NCI-H2171 (cell line): ENCODE measurements around the gene ASF1A.
A peak's percentile ranks its signal among the peaks of the same experiment; 100 is the strongest.
"Not testable (repeated sequence)": the region's sequence is repeated elsewhere in the genome, so short reads cannot be mapped to it uniquely, and the experiment has no call there.

ENCODE experiments used
- DNase-seq: peaks from one replicate; lab custom pipeline; 2025; lab: John Stamatoyannopoulos, UW

ASF1A gene

DNA sequence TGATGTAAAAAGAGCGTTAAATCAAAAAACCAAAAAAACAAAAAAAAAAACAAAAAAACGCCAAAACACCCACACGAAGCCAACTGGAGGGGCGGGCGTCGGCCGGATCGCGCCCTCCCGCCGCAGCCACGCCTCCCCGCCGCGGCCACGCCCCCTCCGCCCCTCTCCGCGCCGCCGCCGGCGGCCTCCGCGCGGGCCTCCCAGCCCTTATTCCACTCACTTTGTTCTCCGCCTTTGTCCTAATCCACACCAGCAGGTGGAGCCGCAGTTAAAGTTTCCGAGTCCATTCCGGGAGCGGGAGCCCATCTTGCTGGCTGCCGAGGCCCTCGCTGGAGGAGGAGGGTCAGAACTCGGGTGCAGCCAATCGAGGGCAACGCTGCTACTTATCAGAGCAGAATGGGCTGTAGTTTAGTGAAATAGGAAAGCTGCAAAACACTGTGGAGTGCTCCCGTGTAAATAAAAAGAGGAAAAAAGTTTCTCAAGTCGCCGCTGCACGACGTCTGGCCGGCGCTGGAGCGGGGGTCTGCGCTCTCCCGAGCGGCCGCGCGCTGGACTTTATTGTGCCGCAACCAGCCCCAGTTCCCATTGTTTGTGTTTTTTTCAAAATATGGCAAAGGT, at the start of gene ASF1A:
Gene ASF1A (plus strand): TSS at position 346 of the 618 bp plus-strand sequence. CDS start 262 bp downstream, at position 608.
- peak; percentile 97 for DNase-seq

DNA sequence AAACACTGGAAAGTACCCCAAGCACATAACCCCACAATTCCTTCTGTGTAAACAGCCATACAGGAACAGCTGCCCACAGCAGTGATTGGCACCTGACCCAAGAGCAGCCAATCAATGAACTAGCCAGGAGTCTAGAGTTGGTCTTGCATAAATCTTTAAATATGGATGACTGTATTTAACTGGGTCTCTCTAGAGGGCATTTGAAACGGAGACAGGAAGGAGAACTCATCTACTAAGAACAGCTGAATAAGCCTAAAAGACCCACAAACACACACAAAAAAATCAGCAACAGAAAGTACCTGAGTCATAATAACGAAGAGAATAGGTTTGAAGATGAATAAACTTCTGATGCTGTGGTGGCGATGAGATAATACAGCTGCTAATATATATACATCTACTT, 49.0 kb upstream of the ASF1A start:
- no peak for DNase-seq

DNA sequence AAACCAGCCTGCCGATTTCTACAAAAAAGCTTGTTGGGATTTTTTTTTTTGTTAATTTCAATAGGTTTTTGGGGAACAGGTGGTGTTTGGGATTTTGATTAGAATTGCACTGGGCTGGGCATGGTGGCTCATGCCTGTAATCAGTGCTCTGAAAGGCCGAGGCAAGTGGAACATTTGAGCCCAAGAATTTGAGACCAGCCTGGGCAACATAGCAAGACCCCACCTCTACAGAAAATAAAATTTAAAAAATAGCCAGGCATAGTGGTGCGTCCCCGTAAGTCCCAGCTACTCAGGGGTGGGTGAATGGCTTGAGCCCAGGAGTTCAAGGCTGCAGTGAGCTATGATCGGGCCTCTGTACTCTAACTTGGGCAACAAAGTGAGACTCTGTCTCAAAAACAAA, 40.5 kb upstream of the ASF1A start:
- DNase-seq, result no peak

DNA sequence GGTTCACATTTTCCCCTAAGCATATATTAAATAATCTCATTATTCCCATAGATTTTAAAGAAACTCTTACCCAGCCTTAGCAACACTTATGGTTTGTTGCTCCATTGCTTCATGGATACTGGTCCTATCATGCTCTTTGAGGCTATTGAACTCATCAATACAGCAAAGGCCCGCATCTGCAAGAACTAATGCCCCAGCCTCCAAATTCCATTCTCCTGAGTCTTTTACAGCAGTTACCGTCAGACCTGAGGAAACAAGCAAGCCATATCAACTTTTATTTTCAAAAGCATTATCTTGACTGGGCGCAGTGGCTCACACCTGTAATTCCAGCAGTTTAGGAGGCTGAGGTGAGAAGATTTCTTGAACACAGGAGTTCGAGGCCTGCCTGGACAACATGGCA, 37.7 kb upstream of the ASF1A start:
- no peak for DNase-seq

DNA sequence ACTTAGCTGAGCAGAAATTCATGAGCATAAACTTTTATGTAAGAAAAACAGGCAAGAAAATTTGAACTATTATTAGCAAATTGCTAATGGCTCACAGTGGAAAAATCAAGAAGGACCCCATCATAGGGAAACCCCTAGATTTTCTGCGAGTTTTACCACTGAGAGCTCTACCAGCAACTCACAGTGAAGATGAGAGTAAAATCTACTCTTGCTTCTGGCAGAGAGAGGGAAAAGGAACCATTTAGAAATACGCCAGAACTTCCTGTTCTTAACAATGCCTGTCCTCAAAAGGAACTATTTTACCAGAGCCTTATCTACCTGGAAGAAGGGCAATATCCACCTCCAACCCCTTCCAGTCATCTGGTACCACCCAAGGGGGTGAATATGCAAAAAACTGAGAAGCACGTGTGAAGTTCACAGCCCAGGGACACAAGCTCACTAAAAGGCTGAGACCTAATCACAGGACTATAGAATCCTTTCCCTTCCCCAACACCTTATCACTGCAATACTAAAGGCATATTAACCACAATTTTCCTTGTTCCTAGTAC, 34.4 kb upstream of the ASF1A start:
- DNase-seq, result no peak

DNA sequence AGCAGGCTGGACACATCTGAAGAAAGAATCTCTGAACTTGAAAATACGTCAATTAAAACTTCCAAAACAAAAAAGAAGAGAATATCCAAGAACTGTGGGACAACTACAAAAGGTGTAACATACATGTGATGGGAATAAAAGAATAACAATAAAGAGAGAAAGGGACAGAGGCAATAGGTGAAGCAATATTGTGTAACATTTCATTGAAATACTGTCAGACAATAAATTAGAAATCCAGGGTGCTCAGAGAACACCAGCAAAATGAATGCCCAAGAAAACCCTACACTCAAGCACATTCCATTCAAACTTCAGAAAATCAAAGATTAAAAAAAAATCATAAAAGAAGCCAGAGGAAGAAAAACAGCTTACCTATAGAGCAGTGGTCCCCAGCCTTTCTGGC, 33.6 kb upstream of the ASF1A start:
- DNase-seq, result no peak

DNA sequence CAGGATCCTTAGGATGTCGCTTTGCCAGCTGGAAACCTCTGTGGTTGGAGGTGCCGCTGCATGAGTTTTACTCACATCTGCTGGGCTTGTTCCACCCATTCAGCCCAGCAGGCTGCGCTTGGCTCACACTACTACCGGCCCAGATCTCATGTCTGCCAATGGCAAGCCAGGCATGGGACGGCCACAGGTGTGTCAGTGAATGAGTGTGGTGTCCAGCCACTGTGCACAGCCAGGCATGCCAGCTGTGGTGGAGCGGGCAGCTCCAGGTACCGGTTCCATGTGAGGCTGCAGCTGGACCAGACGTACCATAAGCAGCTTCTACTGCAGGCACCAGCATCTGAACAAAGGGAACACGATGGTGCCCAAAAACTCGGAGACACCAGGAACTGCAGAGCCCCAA, 33.1 kb upstream of the ASF1A start:
- DNase-seq, result no peak

DNA sequence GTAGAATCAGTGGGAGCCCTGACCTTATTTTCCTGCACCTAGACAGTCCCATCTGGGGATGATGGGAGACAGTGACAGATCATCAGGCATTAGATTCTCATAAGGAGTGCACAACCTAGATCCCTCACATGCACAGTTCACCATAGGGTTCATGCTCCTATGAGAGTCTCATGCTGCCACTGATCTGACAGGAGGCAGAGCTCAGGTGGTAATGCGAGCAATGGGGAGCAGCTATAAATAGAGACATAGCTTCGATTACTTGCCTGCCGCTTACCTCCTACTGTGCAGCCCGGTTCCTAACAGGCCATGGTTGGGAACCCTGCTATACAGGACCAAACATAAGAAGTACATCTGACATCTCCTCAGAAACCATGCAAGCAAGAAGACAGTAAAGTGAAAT, 31.5 kb upstream of the ASF1A start:
- no peak for DNase-seq

DNA sequence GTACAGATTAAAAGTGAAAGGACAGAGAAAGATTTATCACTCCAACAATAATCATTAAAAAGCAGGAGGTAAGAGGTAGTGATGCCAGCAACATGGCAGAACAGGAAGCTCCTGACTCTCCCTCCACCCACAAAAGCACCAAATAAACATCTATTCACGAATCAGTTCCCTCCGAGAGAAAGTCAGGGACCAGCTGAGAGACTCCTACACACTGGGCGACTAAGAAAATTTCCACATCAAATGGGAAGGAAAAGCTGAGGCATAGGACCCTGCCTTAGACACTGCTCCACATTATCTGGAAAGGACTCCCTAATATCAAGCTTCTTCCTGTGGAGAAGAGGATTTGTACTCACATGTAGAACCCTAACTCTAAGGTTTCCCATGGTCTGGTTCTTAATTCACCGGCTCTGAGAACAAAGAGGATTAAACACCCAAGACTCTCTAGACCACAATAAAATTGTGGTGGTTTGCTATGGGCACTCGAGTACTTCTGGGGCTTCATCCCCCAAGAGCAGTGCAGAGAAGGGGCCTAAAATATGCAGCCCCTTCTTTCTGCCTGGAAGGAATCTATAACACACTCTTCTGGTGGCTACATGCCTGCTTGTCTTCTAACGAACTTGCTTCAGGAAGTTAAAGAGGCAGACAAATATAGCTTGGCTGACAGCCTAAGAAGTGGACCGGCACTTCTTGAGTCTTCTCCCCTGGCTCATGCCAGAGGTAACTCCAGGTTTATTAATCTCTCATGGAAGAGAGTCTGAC, 29.4 kb upstream of the ASF1A start:
- DNase-seq, result no peak

DNA sequence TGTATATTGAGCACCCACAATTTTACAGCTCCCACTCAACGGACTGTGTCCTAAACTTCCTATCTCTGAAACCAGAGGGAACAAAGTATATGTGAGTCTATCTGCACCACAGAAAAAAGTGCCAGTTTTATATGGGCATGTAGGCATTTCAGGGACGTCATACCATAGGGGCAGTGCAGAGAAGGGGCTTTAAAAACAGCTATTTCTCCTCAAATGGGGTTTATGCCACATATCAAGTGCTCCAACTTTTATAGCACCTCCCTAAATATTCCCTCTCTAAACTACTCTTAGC, 28.9 kb upstream of the ASF1A start:
- DNase-seq, result no peak

DNA sequence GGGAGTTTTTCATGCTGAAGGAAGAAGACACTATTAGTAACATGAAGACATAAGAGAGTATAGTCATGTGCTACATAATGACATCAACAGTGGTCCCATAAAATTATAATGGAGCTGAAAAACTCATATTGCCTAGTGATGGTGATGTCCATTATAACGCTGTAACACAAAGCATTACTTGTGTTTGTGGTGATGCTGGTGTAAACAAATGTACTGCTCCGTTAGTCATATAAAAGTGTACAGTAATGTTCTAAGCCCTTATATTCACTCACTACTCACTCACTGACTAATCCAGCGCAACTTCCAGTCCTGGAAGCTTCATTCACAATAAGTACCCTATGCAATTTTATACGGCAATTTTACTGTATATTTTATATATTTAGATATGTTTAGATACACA, 26.8 kb upstream of the ASF1A start:
- no peak for DNase-seq

DNA sequence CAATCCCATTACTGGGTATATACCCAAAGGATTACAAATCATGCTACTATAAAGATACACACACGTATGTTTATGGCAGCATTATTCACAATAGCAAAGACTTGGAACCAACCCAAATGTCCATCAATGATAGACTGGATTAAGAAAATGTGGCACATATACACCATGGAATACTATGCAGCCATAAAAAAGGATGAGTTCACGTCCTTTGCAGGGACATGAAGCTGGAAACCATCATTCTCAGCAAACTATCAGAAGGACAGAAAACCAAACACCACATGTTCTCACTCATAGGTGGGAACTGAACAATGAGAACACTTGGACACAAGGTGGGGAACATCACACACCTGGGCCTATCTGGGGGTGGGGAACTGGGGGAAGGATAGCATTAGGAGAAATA, 25.1 kb upstream of the ASF1A start:
- DNase-seq, result not testable (repeated sequence)

DNA sequence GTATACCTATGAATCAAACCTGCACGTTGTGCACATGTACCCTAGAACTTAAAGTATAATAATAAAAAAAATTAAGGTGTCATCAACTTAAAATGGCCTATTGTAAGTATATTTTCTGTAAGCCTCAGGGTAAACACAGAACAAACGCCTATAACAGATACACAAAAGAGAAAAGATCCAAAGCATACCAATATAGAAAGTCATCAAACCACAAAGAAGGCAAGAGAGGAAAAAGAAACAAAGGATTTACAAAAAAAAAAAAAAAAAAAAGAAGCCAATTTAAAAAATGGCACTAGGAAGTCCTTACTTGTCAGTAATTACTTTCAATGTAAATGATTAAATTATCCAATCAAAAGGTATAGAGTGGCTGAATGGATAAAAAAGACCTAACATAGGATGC, 24.6 kb upstream of the ASF1A start:
- DNase-seq, result no peak

DNA sequence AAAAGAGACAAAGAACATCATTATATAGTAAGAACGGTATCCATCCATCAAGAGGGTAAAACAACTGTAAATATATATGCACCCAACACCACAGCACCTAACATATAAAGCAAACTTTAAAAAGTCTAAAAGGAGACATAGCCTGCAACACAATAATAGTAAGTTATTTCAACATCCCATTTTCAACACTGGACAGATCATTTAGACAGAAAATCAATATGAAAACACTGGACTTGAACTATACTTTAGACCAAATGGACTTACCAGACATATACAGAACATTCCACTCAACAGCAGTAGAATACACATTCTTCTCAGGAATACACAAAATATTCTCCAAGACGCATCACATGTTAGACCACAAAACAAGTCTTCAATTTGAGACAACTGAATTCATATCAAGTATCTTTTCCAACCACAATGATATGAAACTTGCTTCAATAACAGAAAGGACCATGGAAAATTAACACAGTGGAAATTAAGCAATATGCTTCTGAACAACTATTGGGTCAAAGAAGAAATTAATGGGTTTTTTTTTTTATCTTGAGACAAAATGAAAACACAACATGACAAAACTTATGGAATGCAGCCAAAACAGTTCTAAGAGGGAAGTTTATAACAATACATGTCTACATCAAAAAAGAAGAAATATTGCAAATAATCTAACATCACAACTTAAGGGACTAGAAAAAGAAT, 23.9 kb upstream of the ASF1A start:
- no peak for DNase-seq

DNA sequence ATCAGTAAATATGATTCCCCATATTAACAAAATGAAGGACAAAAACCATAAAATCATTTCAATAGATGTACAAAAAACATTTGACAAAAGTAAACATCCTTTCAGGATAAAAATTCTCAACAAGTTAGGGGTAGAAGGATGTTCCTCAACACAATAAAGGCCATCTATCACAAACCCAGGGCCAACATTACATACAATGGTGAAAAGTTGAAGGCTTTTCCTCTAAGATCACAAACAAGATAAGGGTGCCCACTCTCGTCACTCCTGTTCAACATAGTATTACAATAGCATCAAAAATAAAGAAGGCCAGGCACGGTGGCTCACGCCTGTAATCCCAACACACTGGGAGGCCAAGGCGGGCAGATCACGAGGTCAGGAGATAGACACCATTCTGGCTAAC, 22.6 kb upstream of the ASF1A start:
- no peak for DNase-seq

DNA sequence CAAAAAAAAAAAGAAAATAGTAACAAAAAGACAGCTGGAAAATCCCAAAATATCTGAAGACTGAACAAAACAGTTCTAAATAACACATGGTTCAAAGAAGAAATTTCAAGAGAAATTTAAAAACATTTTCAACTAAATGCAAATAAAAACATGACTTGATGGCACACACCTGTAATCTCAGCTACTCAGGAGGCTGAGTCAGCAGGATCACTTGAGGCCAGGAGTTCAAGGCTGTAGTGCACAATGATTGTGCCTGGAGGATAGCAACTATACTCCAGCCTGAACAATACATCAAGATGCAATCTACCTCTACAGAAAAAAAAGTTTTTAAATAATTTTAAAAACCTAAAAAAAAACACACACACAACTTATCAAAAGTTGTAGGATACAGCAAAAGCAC, 21.6 kb upstream of the ASF1A start:
- no peak for DNase-seq

DNA sequence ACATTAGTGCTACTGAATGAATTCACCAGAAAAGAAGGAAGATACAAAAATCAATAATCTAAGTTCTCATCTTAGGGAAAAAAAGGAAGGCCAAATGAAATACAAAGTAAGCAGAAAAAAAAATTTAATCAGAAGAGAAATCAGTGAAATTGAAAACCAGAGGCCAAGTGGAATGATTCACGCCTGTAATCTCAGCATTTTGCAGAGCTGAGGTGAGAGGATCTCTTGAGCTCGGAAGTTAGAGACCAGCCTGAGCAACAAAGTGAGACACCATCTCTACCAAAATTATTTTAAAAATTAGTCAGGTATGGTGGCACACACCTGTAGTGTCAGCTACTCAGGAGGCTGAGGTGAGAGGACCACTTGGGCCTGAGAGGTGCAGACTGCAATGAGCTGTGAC, 21.2 kb upstream of the ASF1A start:
- DNase-seq, result no peak

DNA sequence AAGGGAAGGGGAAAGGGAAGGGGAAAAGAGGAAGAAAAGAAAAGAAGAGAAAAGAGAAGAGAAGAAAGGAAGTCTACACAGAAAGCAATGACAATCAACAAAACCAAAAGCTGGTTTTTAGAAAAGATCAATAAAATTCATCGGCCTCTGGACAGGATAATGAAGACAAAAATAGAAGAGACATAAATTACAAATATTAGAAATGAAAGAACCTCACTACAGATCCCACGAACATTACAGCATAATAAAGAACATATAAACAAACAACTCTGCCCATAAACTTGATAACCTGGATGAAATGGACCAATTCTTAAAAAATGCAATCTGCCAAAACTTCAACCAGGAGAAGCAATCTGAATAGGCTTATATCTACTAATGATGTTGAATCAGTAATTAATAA, 20.7 kb upstream of the ASF1A start:
- DNase-seq, result no peak

DNA sequence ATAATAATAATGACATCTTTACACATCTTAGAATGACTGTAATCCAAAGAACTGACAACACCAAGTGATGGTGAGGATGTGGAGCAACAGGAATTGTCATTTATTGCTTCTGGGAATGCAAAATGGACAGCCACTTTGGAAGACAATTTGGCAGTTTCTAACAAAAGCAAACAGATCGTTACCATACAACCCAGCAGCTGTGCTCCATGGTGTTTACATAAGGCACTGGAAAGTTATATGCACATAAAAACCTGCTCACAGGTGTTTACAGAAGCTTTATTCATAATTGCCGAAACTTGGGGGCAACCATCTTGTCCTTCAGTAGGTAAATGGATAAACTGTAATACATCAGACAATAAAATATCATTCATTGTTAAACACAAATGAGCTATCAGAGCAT, 18.3 kb upstream of the ASF1A start:
- DNase-seq, result no peak

DNA sequence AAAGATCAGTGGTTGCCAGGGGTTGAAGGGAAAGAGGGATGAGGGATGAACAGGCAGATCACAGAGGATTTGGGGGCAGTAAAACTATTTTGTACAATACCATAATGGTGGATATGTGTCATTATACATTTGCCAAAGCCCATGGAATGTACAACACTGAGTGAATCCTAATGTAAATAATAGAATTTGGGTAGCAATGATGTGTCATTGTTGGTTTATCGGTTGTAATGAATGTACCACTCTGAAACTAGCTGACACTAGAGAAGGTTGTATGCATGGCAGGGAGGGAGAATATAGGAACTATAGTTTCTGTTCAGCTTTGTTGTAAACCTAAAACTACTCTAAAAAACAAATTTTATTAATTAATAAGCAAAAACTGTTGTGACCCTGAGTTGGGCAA, 17.8 kb upstream of the ASF1A start:
- no peak for DNase-seq

DNA sequence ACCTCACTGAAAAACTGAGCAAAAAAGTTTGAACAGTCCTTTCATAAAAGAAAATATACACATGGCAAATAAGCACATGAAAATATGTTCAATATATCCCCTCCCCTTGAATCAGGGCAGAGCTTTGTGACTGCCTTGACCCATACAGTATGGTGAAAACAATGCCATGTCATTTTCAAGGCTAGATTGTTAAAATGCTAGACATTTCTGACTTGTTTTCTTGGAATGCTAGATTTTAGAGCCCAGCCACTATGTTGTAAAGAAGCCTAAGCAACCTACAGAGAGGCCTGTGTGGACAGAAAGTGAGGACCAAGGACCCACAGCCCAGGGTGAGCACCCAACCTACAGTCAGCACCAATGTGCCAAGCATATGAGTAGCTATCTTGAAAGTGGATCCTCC, 17.1 kb upstream of the ASF1A start:
- DNase-seq, result no peak

DNA sequence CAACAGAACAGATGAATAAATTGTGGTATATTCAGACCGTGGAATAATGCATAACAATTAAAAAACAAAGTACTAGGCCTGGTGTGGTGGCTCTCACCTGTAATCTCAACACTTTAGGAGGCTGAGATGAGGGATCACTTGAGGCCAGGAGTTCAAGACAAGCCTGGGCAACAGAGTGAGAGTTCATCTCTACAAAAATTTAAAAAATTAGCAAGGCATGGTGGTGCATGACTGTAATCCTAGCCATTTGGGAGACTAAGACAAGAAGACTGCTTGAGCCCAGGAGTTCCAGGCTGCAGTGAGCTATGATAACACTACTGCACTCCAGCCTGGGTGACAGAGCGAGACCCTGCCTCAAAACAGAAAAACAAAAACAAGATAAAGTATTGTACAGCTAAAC, 16.1 kb upstream of the ASF1A start:
- DNase-seq, result no peak
